Thyroid gland (tissue), 4 donors: ENCODE measurements around the gene NOCT.

Experiments used
- CTCF ChIP-seq, 6 experiments: fragments of 200-600 bp in 3 of 6; fragments of 450-650 bp in 3 of 6; sonication (generic) in 3 of 6; IDR thresholded peaks; one replicate each; pipeline ENCODE4 v1.5.1; 2016 to 2019; ENCODE audit warnings: antibody characterized with exemption in 6 of 6, mild to moderate bottlenecking in 2 of 6, inconsistent platforms in 1 of 6, moderate library complexity in 1 of 6
- POLR2A ChIP-seq, 2 donors: fragments of 450-650 bp; IDR thresholded peaks; one replicate each; pipeline ENCODE4 v1.6.1; 2017; ENCODE audit warnings: antibody characterized with exemption in 2 of 2, mild to moderate bottlenecking in 2 of 2, moderate library complexity in 1 of 2

- TF ChIP-seq CTCF (IDR thresholded peaks at IDR 0.05) (no peak), POLR2A (IDR thresholded peaks at IDR 0.05) (no peak)
These were observed 63.3 kb downstream of the NOCT start for GRCh38 chr4:139078926-139079325.
